ENCODE data around the gene SCARB1.

- TF ChIP-seq SUZ12 (IDR thresholded peaks at IDR 0.05; ENCODE audit: low read depth, low read length) (no peak), ZNF12 (CRISPR knock-in tag; IDR thresholded peaks at IDR 0.05) (no peak)
Observed at GRCh38 chr12:124856132-124856841, 7.4 kb downstream of the SCARB1 start.
